H9 (cell line): ENCODE results near the gene AHDC1. TPM values are rescaled to one million over a fixed set of nuclear protein-coding genes. Genes with fewer than 3 reads are reported as not detected.

Source experiments
- DNase-seq: peaks from one replicate; pipeline ENCODE4 v3.0.0-alpha.2; 2017
- H2AFZ ChIP-seq: one replicate; pipeline ENCODE4 v1.6.1; 2013; ENCODE audit warnings: mild to moderate bottlenecking, low read length, control low read depth, moderate library complexity
- H2AK5ac ChIP-seq: 2 replicates; pipeline ENCODE4 v1.6.1; 2013; ENCODE audit warnings: low read length, control low read depth, mixed read lengths; ENCODE audit not compliant: insufficient read length
- H2BK120ac ChIP-seq: one replicate; pipeline ENCODE4 v1.6.1; 2013; ENCODE audit warnings: low read depth, mild to moderate bottlenecking, low read length, control low read depth, inconsistent platforms; ENCODE audit not compliant: poor library complexity, severe bottlenecking
- H2BK12ac ChIP-seq: 2 replicates; pipeline ENCODE4 v1.6.1; 2013; ENCODE audit warnings: low read length, control low read depth, mixed read lengths, low read depth; ENCODE audit not compliant: insufficient read length
- H2BK15ac ChIP-seq: 2 replicates; pipeline ENCODE4 v1.6.1; 2013; ENCODE audit warnings: low read depth, low read length, control low read depth
- H2BK20ac ChIP-seq: one replicate; pipeline ENCODE4 v1.6.1; 2013; ENCODE audit warnings: low read depth, mild to moderate bottlenecking, low read length, control low read depth, inconsistent platforms; ENCODE audit not compliant: poor library complexity, severe bottlenecking
- H2BK5ac ChIP-seq: 2 replicates; pipeline ENCODE4 v1.6.1; 2013; ENCODE audit warnings: low read length, control low read depth, mixed read lengths; ENCODE audit not compliant: insufficient read length
- H3K14ac ChIP-seq: 2 replicates; pipeline ENCODE4 v1.6.1; 2013; ENCODE audit warnings: low read length, control low read depth; ENCODE audit not compliant: insufficient read depth
- H3K18ac ChIP-seq: 2 replicates; pipeline ENCODE4 v1.6.1; 2013; ENCODE audit warnings: low read depth, mild to moderate bottlenecking, mixed read lengths, low read length, control low read depth; ENCODE audit not compliant: insufficient read length
- H3K23ac ChIP-seq: 2 replicates; pipeline ENCODE4 v1.6.1; 2013; ENCODE audit warnings: low read length, control low read depth, mixed read lengths, low read depth; ENCODE audit not compliant: insufficient read length
- H3K23me2 ChIP-seq: 2 replicates; pipeline ENCODE4 v1.6.1; 2013; ENCODE audit warnings: low read depth, mild to moderate bottlenecking, mixed read lengths, low read length, control low read depth; ENCODE audit not compliant: insufficient read length, poor library complexity, severe bottlenecking
- H3K27ac ChIP-seq: 2 replicates; pipeline ENCODE4 v1.5.1; 2013; ENCODE audit warnings: low read length, control low read depth, mixed read lengths, low read depth; ENCODE audit not compliant: insufficient read length
- H3K27me3 ChIP-seq: 2 replicates; pipeline ENCODE4 v1.6.1; 2013; ENCODE audit warnings: low read length, control low read depth, inconsistent platforms; ENCODE audit not compliant: insufficient read depth
- H3K4ac ChIP-seq: 2 replicates; pipeline ENCODE4 v1.6.1; 2013; ENCODE audit warnings: low read depth, mild to moderate bottlenecking, control low read depth, inconsistent platforms, low read length, moderate library complexity
- H3K4me1 ChIP-seq: 2 replicates; pipeline ENCODE4 v1.6.1; 2013; ENCODE audit warnings: low read length, control low read depth, inconsistent platforms; ENCODE audit not compliant: insufficient read depth
- H3K4me2 ChIP-seq: 2 replicates; pipeline ENCODE4 v1.6.1; 2013; ENCODE audit warnings: low read length, control low read depth, mixed read lengths; ENCODE audit not compliant: insufficient read length, insufficient read depth
- H3K56ac ChIP-seq: 2 replicates; pipeline ENCODE4 v1.6.1; 2013; ENCODE audit warnings: low read depth, mild to moderate bottlenecking, mixed read lengths, low read length, control low read depth; ENCODE audit not compliant: insufficient read length
- H3K79me1 ChIP-seq: 2 replicates; pipeline ENCODE4 v1.6.1; 2013; ENCODE audit warnings: low read depth, mild to moderate bottlenecking, moderate library complexity, low read length, control low read depth, inconsistent platforms; ENCODE audit not compliant: insufficient read depth, poor library complexity, severe bottlenecking
- H3K79me2 ChIP-seq: 2 replicates; pipeline ENCODE4 v1.6.1; 2013; ENCODE audit warnings: low read length, control low read depth, inconsistent platforms; ENCODE audit not compliant: insufficient read depth
- H3K9ac ChIP-seq: 2 replicates; pipeline ENCODE4 v1.6.1; 2013; ENCODE audit warnings: low read length, control low read depth, mixed read lengths; ENCODE audit not compliant: insufficient read length; ENCODE audit errors: extremely low read depth
- H3K9me3 ChIP-seq: one replicate; pipeline ENCODE4 v1.6.1; 2013; ENCODE audit warnings: low read depth, low read length, inconsistent platforms; ENCODE audit not compliant: control insufficient read depth
- H3T11ph ChIP-seq: one replicate; pipeline ENCODE4 v1.6.1; 2013; ENCODE audit warnings: mild to moderate bottlenecking, low read length, control low read depth, inconsistent platforms
- H4K20me1 ChIP-seq: one replicate; pipeline ENCODE4 v1.6.1; 2013; ENCODE audit not compliant: control insufficient read depth, insufficient read length, insufficient read depth
- H4K5ac ChIP-seq: 2 replicates; pipeline ENCODE4 v1.6.1; 2013; ENCODE audit warnings: low read depth, mild to moderate bottlenecking, mixed read lengths, low read length, control low read depth; ENCODE audit not compliant: insufficient read length
- H4K8ac ChIP-seq: replicated peaks from 2 replicates; pipeline ENCODE4 v1.6.1; 2013; ENCODE audit warnings: low read length, control low read depth, mixed read lengths, low read depth; ENCODE audit not compliant: insufficient read length
- H4K91ac ChIP-seq: 2 replicates; pipeline ENCODE4 v1.6.1; 2013; ENCODE audit warnings: low read depth, mild to moderate bottlenecking, moderate library complexity, mixed read lengths, low read length, control low read depth; ENCODE audit not compliant: insufficient read length
- H3K27ac Mint-ChIP-seq, 3 experiments: 2 replicates in 2 of 3; 3 replicates in 1 of 3; pipeline ENCODE4 v1.8.0; 2020 to 2021; ENCODE audit warnings: mixed read lengths in 3 of 3, mild to moderate bottlenecking in 1 of 3, moderate library complexity in 1 of 3
- H3K27me3 Mint-ChIP-seq: 2 replicates; pipeline ENCODE4 v1.8.0; 2021; ENCODE audit warnings: low read depth, mild to moderate bottlenecking, moderate library complexity, mixed read lengths
- H3K36me3 Mint-ChIP-seq, 3 experiments: 2 replicates in 2 of 3; 3 replicates in 1 of 3; pipeline ENCODE4 v1.8.0; 2020 to 2021; ENCODE audit warnings: low read depth in 3 of 3, mixed read lengths in 3 of 3; ENCODE audit not compliant: insufficient read depth in 1 of 3
- H3K4me1 Mint-ChIP-seq, 2 experiments: 2 replicates each; pipeline ENCODE4 v1.8.0; 2020; ENCODE audit warnings: mixed read lengths in 2 of 2
- H3K4me3 Mint-ChIP-seq, 2 experiments: 2 replicates in 1 of 2; 3 replicates in 1 of 2; pipeline ENCODE4 v1.8.0; 2020 to 2021; ENCODE audit warnings: mild to moderate bottlenecking in 2 of 2, mixed read lengths in 2 of 2, moderate library complexity in 1 of 2
- H3K9me3 Mint-ChIP-seq, 2 experiments: 2 replicates in 1 of 2; 3 replicates in 1 of 2; pipeline ENCODE4 v1.8.0; 2020; ENCODE audit warnings: mild to moderate bottlenecking in 2 of 2, mixed read lengths in 2 of 2, moderate library complexity in 1 of 2
- WGBS: extraction: QIAGEN DNeasy Blood & Tissue Kit; methylation state at CpG from one replicate; pipeline ENCODE4 v1.1.7; 2013; ENCODE audit warnings: missing lambda C conversion rate, low lambda C conversion rate, mixed read lengths; ENCODE audit not compliant: insufficient read length; ENCODE audit errors: extremely low coverage; 5-methylcytosine and 5-hydroxymethylcytosine counted together
- total RNA-seq: library from RNA; stranded (reverse); gene quantifications from 2 replicates; pipeline ENCODE4 v1.2.1, GENCODE V29; 2021
- TF ChIP-seq, protein P1 (sequence below): fragments of 200-600 bp; sonication (generic); conservative IDR thresholded peaks from 3 replicates; pipeline ENCODE4 v1.8.0; 2021; ENCODE audit warnings: antibody characterized with exemption, mild to moderate bottlenecking

The AHDC1 gene
- total RNA-seq, 1 experiment from 2014 or later = 29.4 TPM

DNA sequence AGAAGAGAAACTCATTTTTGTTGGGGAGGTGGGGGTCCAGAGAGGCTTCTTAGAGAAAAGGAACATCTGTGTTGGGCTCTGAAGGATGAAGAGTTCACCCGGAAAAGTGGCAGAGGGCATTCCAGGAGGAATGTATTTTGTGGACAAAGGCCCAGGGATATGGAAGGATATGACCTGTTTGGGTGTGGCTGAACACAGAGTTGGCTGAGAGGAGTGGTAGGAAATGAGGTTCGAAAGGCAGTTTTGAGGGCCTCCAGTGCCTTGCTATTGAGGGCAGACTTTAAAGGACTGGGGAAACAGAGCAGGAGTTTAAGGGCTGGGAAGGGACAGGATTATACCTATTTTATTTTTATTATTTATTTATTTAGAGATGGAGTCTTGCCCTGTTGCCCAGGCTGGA lies 86.6 kb downstream of the AHDC1 start:
- no peak overlapping the region for H2BK5ac ChIP-seq
- no peaks in the 10 kb centered on the region for H3K23me2 ChIP-seq
- H3T11ph ChIP-seq = no peak overlapping the region
- H3K27me3 ChIP-seq = no peaks in the 10 kb centered on the region
- no peak overlapping the region for H3K23ac ChIP-seq
- H4K8ac ChIP-seq = no peak overlapping the region
- no peaks in the 10 kb centered on the region for H3K4me1 ChIP-seq
- H3K79me1 ChIP-seq = no peaks in the 10 kb centered on the region
- no peak for DNase-seq
- H2BK12ac ChIP-seq = no peak overlapping the region
- H2BK15ac ChIP-seq = no peak overlapping the region
- no peak overlapping the region for H2AK5ac ChIP-seq
- H4K91ac ChIP-seq = no peak overlapping the region
- peaks cover 25 to 41% of the 10 kb centered on the region in 2 experiments for H3K4me1 Mint-ChIP-seq
- no peak overlapping the region for H3K4me2 ChIP-seq
- no peak overlapping the region for H3K4ac ChIP-seq
- H3K36me3 Mint-ChIP-seq = no peaks in the 10 kb centered on the region
- H3K27ac ChIP-seq = no peak overlapping the region
- no peak overlapping the region for H3K56ac ChIP-seq
- H2BK120ac ChIP-seq = no peak overlapping the region
- H3K14ac ChIP-seq = no peak overlapping the region
- H2AFZ ChIP-seq = no peak overlapping the region
- no peak overlapping the region for H4K5ac ChIP-seq
- WGBS = no CpG with 5 or more reads among the region's 2 CpGs
- H2BK20ac ChIP-seq = no peak overlapping the region
- H3K4me3 Mint-ChIP-seq = no peak overlapping the region
- no peaks in the 10 kb centered on the region for H3K9me3 ChIP-seq
- H3K27ac Mint-ChIP-seq = no peak overlapping the region
- no peak overlapping the region for H3K18ac ChIP-seq
- TF ChIP-seq, protein P1, sequence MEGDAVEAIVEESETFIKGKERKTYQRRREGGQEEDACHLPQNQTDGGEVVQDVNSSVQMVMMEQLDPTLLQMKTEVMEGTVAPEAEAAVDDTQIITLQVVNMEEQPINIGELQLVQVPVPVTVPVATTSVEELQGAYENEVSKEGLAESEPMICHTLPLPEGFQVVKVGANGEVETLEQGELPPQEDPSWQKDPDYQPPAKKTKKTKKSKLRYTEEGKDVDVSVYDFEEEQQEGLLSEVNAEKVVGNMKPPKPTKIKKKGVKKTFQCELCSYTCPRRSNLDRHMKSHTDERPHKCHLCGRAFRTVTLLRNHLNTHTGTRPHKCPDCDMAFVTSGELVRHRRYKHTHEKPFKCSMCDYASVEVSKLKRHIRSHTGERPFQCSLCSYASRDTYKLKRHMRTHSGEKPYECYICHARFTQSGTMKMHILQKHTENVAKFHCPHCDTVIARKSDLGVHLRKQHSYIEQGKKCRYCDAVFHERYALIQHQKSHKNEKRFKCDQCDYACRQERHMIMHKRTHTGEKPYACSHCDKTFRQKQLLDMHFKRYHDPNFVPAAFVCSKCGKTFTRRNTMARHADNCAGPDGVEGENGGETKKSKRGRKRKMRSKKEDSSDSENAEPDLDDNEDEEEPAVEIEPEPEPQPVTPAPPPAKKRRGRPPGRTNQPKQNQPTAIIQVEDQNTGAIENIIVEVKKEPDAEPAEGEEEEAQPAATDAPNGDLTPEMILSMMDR = no peak
- no peaks in the 10 kb centered on the region for H3K27me3 Mint-ChIP-seq
- H3K9me3 Mint-ChIP-seq = no peaks in the 10 kb centered on the region; a peak in 1 of 5 replicates
- H3K79me2 ChIP-seq = no peaks in the 10 kb centered on the region
- H4K20me1 ChIP-seq = no peaks in the 10 kb centered on the region
- no peak overlapping the region for H3K9ac ChIP-seq
